ENCODE data around the gene FPGT. TPM values are rescaled to one million over a fixed set of nuclear protein-coding genes. Genes with fewer than 3 reads are reported as not detected.

The FPGT gene
- total and polyA plus RNA-seq, 2 of the 4 experiments (the other 2 are of a cell fraction) = 9.4 to 13.3 TPM

- H4K8ac ChIP-seq (ENCODE audit: low read depth in 2 of 2, low read length in 2 of 2) = 0 out of 4 replicates have a peak overlapping the region, but pooled peaks of 1 of the 2 experiments have one; percentile 32
- peak overlapping the region; percentile 83 for H2BK120ac ChIP-seq (ENCODE audit: low read depth, low read length)
- no peak for DNase-seq
- no peak overlapping the region for H3K9ac ChIP-seq (ENCODE audit: low read depth, low read length)
- ATAC-seq (ENCODE audit: low read depth) = no peak
- H4K20me1 ChIP-seq (ENCODE audit: insufficient read depth, low read length) = no peaks in the 10 kb centered on the region
- peak overlapping the region; percentile 87 for H3K4ac ChIP-seq (ENCODE audit: low read depth, low read length)
- H3K18ac ChIP-seq (ENCODE audit: low read depth, low read length) = peak overlapping the region; percentile 98; the same call in 1 of the 2 replicates
- no peak overlapping the region for H2AK9ac ChIP-seq (replicated peaks; ENCODE audit: low read depth, low read length, poor library complexity)
- no peak overlapping the region for H3K56ac ChIP-seq (ENCODE audit: extremely low read depth, insufficient read depth, low read length)
- POLR2A ChIA-PET (ENCODE audit: unreplicated experiment) = no interaction called here
- peak overlapping the region; percentile 70; the same call in 1 of the 2 replicates for H2BK20ac ChIP-seq (ENCODE audit: low read depth, low read length)
- dilution Hi-C loops (cut with HindIII; ENCODE audit: low sequenced_read_pairs, unreplicated experiment) (no loop called here), intact Hi-C loops (cut with micrococcal nuclease) (loop anchor here (2.0 kb wide), 1 partner anchor 39 kb away; the partner anchor contains the start of genes FPGT and LRRIQ3), in situ Hi-C loops (cut with MboI; ENCODE audit: low sequenced_read_pairs) (no loop called here)
- no peaks in the 10 kb centered on the region for H3K9me3 ChIP-seq (ENCODE audit: control insufficient read depth, insufficient read depth, low read length)
- peak overlapping the region; percentile 60 for H2BK5ac ChIP-seq (ENCODE audit: low read depth, low read length, poor library complexity, severe bottlenecking)
- H3K27ac ChIP-seq (ENCODE audit: insufficient read depth, low read length) = peak overlapping the region; percentile 40; the same call in 1 of the 2 replicates
- no peaks in the 10 kb centered on the region for H3K27me3 ChIP-seq (ENCODE audit: control insufficient read depth, insufficient read depth, low read length)
- no peaks in the 10 kb centered on the region for H3K79me1 ChIP-seq (ENCODE audit: low read depth in 1 of 2, low read length in 2 of 2)
- H2AFZ ChIP-seq (replicated peaks; ENCODE audit: low read length, poor library complexity) = no peak overlapping the region
- no peaks in the 10 kb centered on the region for H3K9me1 ChIP-seq (ENCODE audit: insufficient read depth, low read length)
- H3K4me1 ChIP-seq (ENCODE audit: control insufficient read depth, insufficient read depth, low read length) = peaks cover 12% of the 10 kb centered on the region
- no peak overlapping the region for H2BK15ac ChIP-seq (ENCODE audit: low read depth, low read length)
- H4K91ac ChIP-seq (ENCODE audit: insufficient read depth, low read depth, low read length) = no peak overlapping the region
- H3K36me3 ChIP-seq (ENCODE audit: control insufficient read depth, insufficient read depth, low read length) = no peaks in the 10 kb centered on the region
- no peak overlapping the region for H3K4me3 ChIP-seq (ENCODE audit: insufficient read depth, low read depth, low read length)
- 53% methylated on average over 2 of the region's 2 CpGs; no CpG with 5 or more reads in 1 of the 2 experiments for WGBS, 2 experiments (ENCODE audit: extremely low coverage in 2 of 2, insufficient read length in 1 of 2)
- H3K4me2 ChIP-seq (ENCODE audit: low read depth, low read length) = no peak overlapping the region
- H2AK5ac ChIP-seq (ENCODE audit: low read depth, low read length) = 0 out of 2 replicates have a peak overlapping the region, but pooled peaks have one; percentile 78
- H3K23ac ChIP-seq (ENCODE audit: low read depth, low read length) = 0 out of 2 replicates have a peak overlapping the region, but pooled peaks have one; percentile 73
- H4K5ac ChIP-seq (ENCODE audit: low read depth, low read length) = no peak overlapping the region; the same call in 1 of the 2 replicates
- no TSS peak for BruUV-seq (replicated peaks)
- no peak for TF ChIP-seq SMC3 (IDR thresholded peaks at IDR 0.05; ENCODE audit: low read depth, low read length)
- TF ChIP-seq MAZ (IDR thresholded peaks at IDR 0.05; ENCODE audit: borderline replicate concordance, low read depth, low read length) = no peak
- no peak for TF ChIP-seq CHD1 (IDR thresholded peaks at IDR 0.05; ENCODE audit: low read depth, low read length)
- TF ChIP-seq CEBPB (IDR thresholded peaks at IDR 0.05; ENCODE audit: low read depth, low read length) = no peak
- TF ChIP-seq BHLHE40 (IDR thresholded peaks at IDR 0.05; ENCODE audit: low read depth, low read length) = no peak
- TF ChIP-seq NFE2L2 (IDR thresholded peaks at IDR 0.05; ENCODE audit: low read depth, low read length) = no peak
- TF ChIP-seq RFX5 (IDR thresholded peaks at IDR 0.05; ENCODE audit: low read depth, low read length) = no peak
- TF ChIP-seq RAD21 (IDR thresholded peaks at IDR 0.05; ENCODE audit: low read length) = no peak
- TF ChIP-seq CTCF (conservative IDR thresholded peaks at IDR 0.05; ENCODE audit: low read depth, low read length) = no peak
- no peak for TF ChIP-seq ELK1 (IDR thresholded peaks at IDR 0.05; ENCODE audit: borderline replicate concordance, low read depth, low read length)
- no peak for TF ChIP-seq MAFK (IDR thresholded peaks at IDR 0.05; ENCODE audit: low read depth, low read length)
- no peak for TF ChIP-seq RCOR1 (IDR thresholded peaks at IDR 0.05; ENCODE audit: insufficient replicate concordance, low read length)
- TF ChIP-seq POLR2A (IDR thresholded peaks at IDR 0.05; ENCODE audit: low read depth, low read length) = no peak
- peak overlapping the region; percentile 76 for H3K14ac ChIP-seq (replicated peaks; ENCODE audit: low read depth, low read length)
- CTCF ChIA-PET = no interaction called here
These were observed 38.0 kb upstream of the FPGT start for GRCh38 chr1:74160046-74160445.
